NCI-H1417 (cell line): ENCODE results near the gene CARNS1.

Source experiments
- DNase-seq, 3 experiments: peaks; one replicate each; lab custom pipeline; 2025; lab: John Stamatoyannopoulos, UW

CARNS1 gene

GRCh38 chr11:67441098-67441563 lies 25.7 kb downstream of the CARNS1 start:
- no peak for DNase-seq

GRCh38 chr11:67441731-67442351 lies 26.4 kb downstream of the CARNS1 start:
- no peak for DNase-seq

DNA sequence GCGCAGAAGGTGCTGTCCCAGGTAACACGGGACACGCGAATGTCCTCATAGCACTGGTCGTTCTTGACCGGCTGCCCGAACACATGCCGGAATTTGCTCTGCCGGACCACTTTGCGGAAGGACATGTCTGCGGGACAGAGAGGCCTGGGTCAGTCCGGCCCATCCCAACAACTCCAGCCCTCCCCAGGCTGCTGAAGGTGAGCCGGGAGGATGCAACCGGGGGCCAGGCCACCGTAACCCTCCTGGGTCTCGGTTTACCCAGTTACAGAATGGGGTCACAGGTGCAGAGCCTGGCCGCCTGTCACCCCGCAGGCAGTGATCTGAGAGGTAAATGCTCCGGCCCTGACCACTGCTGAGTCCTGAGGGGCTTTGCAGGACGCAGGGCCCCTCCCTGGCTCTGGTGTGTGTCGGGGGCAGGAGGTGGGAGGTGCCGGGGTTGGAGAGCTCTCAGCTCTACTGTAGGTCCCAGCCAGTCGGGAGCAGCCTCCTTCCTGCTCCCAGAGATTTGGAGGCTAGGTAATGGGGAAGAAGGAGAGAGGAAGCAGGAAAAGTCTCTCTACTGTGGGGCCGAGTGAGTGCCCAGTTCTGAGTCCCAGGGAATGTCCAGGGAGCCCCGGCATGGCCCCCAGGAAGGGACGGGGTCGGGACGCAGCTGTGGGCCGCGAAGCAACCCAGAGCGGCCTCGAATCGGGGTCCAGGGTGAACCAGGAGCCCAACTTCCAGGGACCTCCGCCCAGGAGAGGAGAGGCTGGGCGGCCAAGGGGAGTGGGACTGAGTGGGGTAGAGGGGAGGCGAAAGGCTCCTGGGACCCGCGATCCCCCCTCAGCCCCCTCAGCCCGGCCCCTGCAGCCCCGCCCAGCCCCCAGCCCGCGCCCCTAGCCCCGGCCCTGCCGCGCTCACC lies 27.3 kb downstream of the CARNS1 start:
- no peak for DNase-seq

GRCh38 chr11:67445515-67445914 lies 30.0 kb downstream of the CARNS1 start:
- DNase-seq = no peak

DNA sequence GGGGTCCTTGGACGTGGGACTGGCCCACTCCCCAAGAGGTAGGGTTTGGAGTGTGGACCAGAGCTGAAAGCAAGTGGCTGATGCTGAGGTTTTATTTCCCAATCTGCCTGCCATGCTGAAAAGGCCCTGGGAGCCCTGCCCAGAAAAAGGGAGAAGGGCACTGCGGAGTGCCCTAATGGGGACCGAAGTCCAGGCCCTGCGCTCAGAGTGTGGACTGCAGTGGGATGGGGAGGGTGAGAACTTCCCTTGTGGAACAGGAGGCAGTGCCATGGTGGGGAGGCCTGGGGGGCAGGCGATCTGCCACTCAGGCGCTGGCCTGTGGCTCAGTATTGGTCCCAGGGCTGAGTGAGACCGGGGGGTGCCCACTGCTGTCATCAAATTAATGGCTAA lies 32.7 kb downstream of the CARNS1 start:
- no peak for DNase-seq

GRCh38 chr11:67449116-67449844 lies 33.8 kb downstream of the CARNS1 start:
- peak in 1 of 3 experiments; percentile 38 for DNase-seq

DNA sequence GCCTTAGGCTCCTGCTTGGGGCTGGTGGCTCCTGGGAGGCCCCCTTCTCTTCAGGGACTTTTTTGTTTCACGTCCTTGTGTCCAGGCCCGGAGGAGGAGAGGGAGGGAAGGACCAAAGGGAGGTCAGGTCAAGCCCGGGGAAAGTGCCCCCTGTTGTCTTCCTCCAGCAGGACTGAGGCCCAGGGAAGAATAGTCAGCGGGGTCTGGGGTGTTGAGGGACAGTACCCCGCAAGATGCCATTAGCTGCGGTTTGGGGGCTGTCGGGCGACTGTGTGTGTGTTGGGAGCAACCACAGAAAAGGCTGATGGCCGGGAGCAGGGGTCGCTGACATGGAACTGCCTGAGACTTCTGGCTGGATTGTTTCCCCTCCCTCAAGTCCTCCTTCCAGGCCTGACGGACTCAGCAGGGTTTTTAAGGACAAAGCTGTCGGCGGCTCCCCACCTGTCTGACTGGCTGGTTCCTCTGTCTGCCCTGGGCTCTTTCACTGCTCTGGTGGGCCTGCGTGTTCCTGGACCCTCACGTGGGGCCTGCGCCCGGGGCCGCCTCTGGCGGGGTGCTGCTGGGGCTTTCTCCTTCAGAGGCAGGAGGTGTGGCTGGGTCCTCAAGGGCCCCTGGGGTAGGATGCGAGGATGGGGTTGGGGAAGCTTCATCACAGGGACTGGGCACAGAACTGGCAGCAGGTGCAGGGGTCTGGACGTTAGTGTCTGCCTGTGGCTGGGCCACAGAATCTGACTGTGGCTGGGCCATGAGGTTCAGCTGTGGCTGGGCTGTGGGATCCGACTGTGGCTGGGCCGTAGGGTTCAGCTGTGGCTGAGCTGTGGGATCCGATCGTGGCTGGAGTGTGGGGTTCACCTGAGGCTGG lies 35.5 kb downstream of the CARNS1 start:
- DNase-seq = no peak

GRCh38 chr11:67451658-67451976 lies 36.1 kb downstream of the CARNS1 start:
- DNase-seq = no peak

DNA sequence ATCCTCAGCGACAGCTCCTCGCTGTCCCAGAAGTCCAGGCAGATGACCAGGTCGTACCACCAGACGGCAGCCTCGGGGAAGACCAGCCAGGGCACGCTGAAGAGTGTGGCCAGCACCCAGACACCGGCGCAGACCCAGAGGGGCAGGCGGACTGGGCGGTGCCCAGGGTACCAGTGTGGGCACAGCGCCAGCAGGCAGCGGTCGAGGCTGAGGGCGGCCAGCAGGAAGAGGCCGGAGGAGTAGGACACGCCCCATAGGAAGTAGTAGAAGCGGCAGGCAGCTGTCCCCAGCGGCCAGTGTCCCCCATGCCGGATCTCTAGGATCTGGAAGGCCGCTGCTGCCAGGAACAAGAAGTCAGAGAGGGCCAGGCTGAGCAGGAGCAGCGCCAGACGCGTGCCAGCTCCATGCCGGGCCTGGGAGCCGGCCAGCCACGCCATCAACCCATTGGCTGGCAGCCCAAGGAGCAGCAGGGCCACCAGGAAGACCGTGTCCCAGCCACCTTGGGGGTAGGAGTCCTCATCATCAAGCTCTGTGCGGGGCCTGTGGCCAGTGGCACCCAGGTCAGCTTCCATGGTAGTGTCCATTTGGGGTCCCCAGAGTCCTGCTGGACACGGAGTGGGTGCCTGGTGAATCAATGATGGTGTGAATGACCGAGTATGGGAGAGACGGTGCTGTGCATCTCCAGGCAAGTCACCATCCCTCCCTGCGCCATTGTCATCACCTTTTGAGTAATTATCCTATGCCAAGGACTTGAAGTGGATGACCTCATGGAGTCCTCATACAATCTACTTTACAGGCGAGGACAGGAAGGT lies 36.9 kb downstream of the CARNS1 start, which contains the start of gene GPR152:
GPR152 (minus strand) TSS at position 589 of the 812 bp plus-strand sequence; CDS start at position 584, 5 bp downstream.
- DNase-seq = no peak

- DNase-seq = no peak
Observed at GRCh38 chr11:67453816-67454732, 38.6 kb downstream of the CARNS1 start.

- DNase-seq = no peak
Observed at GRCh38 chr11:67455054-67455453, 39.6 kb downstream of the CARNS1 start, which contains the start of gene CABP4. Gene CABP4 (plus strand): TSS chr11:67455354. CDS start chr11:67455424, 70 bp downstream.

DNA sequence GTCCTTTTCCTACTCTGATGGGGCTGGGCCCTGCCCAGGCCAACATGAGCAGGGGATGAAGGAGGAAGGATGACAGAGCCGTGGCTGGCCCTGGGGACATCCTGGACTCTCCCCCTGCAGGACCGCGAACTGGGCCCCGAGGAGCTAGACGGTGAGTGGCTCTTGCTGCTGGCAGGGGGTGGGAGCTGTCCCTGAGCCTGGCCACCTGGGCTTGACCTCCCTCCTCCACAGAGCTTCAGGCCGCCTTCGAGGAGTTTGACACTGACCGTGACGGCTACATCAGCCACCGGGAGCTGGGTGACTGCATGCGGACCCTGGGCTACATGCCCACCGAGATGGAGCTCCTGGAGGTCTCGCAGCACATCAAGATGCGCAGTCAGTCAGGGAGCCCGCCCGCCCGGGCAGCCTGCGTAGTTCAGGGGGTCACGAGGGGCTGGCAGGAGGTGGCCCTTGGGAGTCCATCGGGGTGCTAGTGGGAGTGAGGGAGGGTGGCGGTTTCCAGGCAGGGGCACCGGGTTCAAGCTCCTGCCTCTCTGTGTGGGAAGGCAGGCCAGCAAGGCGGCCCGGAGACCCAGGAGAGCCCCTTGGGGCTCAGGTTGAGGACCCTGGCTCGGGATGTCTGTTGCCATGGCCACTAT lies 40.7 kb downstream of the CARNS1 start:
- no peak for DNase-seq

DNA sequence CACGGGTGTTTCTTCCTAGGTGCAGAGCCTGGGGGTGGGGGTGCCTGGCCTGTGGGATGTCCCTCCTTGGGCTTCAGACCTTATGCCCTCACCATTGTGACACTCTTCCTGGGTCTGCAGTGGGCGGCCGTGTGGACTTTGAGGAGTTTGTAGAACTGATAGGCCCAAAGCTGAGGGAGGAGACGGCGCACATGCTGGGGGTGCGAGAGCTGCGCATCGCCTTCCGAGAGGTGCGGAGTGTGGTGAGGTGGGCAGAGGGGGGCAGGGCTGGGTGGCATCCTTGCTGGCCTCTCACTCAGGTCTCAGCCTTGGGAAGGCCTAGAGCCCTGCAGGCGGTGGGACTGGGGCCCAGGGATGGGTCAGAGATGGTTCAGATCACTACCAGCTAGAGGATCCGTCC lies 42.0 kb downstream of the CARNS1 start:
- DNase-seq = no peak

- no peak for DNase-seq
Observed at GRCh38 chr11:67458266-67458665, 42.8 kb downstream of the CARNS1 start.

DNA sequence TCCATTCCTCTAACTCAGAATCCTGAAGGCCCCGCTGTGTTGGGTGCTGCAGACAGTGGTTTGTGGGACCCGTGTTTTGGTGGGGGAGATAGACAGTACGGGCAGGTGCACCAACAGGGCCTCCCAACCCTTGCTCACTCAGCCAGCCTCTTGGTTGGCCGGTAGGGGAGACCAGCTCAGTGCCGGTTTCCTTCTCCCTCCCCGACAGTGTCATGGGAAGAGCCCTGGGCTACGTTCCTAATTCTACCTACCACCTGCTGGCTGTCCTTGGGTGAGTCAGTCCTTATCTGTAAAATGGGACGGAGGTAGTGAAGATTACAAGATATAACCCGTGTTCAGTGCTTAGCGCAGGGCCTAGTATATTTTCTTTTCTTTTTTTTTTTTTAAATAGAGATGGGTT lies 47.7 kb downstream of the CARNS1 start:
- no peak for DNase-seq

GRCh38 chr11:67463680-67464410 lies 48.4 kb downstream of the CARNS1 start:
- DNase-seq = no peak

- peak; percentile 82 to 93 (median 87) for DNase-seq
Observed at GRCh38 chr11:67464411-67465188, 49.1 kb downstream of the CARNS1 start.

GRCh38 chr11:67465189-67465510 lies 49.7 kb downstream of the CARNS1 start:
- peak in 1 of 3 experiments; percentile 57 for DNase-seq
